ENCODE data around the gene TOMM40L.

Gene TOMM40L

DNA sequence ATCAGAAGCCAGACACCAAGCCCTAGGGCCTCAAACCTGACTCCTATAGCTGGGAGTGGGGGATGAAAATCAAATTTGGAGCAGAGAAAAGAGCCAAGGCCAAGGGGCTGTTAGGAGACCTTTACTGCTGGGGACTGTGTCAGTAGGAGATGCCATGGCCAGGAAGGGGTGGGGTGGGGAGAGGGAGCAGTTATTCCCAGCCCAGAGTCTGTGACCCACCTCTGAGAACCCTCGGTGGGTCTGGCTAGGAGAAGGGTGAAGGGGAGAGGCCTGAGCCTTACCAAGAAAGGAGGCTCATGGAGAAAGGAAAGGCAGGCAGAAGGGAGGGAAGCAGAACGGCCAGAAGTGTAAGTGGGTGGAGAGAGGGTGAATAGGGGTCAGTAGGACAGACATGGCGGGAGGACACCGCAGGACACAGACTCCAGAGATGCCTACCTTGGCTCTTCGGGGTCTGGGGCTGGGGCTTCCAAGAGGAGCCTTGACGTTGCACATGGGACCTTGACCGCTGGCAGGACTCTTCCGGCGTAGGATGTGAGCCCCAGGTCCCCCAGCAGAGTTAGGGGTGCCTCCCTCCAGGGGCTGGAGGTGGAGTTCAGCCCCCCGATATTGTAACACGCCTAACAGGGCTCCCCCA, 28.2 kb upstream of the TOMM40L start:
- no peak for DNase-seq

DNA sequence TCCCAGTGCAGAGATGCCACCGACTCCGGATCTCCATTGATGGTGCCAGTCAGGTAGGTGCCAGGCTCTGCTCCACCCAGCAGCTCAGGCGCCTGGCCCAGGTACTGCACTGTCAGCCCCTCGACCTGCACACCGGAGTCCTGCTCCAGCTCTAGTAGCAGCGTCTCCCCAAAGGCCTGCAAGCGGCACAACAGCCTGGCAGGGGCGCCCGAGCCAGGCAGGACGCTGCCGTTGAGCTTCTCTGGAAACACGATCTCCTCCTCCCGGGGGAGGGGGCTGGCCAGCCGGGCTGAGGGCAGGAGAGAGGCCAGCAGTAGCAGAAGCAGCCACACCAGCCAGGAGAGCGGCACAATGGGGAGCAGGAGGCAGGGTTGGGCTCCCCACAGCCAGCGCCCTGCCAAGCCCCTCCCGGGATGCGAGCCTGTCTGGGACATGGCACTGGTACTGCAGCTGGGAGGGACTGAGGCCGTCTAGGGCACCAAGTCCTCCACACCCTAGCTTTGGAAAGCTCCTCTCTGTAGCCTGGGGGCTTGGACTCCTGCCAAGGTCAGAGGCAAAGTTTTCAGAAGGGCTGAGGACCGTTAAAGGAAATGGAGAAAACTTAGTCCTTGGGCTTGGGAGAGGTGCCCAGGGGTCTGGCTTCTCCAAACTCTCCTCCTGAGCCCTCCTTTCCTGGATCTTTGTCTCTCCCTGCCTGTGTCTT, 27.5 kb upstream of the TOMM40L start:
- no peak for DNase-seq

DNA sequence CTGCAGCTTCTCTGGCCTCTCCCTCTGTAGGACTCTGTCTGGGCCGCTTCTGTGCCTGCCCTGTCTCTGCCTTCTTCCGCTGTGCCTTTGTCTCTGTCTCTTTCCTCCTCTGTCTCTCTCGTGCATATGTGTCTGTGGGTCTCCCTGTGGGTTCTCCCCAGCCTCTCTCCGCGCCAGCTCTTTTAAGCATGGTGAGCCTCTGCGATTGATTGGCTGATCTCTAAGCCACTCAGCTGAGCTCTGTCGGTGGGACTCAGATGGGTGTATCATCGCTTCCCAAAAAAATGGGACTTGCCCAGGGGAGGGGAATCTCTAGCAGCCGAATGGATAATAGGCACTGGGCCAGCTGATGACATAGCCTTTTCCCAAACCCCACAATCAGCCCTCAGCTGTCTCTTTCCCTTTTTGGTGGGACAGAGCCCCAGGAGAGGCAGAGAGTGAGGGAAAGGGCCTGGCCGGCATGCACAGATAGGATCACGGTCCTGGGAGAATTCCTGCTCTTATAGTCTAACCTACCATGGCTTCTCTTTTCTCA, 26.9 kb upstream of the TOMM40L start, which contains the start of gene ADAMTS4:
TSS of gene ADAMTS4 (minus strand) at position 158 of the 535 bp plus-strand sequence. CDS start 427 bp downstream, outside the sequence.
- no peak for DNase-seq

DNA sequence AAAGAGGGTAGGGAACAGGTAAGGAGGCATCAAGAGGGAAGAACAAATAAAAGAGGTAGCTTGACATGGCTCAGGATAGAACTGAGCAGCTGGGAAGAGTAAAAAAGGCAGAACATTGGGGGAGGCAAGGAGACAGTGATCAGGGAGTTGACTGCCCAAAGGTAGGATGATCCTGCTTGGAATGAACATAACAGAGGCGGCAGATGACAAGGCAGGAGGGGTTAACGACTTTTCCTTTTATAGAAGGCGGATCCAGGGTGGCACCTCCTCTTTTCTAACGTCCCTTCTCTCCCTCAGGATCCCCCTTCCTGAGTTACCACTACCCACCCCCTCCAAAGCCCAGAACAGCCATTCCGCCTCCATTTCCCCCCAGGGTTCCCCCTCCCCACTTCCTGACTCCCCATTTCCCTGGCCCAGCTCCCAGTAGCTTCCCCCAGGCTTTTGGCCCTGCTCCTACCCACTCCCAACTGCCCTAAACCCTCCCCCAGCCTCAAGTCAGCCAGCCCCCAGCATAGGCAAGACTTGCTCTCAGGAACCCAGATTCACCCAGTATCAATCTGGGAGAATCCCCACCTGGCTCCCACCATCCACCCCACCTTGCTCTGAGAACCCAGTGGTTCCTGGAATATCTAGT, 26.2 kb upstream of the TOMM40L start:
- no peak for DNase-seq

DNA sequence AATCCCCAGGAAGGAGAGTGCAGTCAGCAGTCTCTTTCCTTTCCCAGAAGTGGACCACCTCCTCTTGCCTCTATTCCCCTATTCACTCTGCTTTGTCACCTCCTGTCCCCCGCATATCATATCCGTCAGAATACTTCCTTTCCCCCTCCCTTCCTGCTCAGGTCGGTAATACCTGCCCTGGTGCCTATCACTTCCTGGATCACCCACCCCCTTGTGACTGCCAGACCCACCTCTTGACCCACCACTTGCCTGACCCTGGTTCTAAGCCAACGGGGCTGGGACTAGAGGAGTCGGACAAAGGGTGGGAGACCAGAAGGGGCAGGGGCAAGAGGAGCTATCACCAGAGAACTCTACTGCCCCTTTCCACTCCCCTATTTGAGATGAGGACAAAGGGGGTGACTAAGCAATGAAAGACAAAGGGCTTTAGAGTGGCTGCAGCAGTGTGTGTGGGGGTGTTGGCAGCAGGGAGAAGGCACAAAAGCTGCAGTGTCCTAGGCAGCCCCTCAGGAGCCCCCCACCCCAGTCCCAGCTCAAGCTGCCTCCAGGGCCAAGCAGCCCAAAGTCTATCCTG, 25.4 kb upstream of the TOMM40L start:
- DNase-seq = no peak

DNA sequence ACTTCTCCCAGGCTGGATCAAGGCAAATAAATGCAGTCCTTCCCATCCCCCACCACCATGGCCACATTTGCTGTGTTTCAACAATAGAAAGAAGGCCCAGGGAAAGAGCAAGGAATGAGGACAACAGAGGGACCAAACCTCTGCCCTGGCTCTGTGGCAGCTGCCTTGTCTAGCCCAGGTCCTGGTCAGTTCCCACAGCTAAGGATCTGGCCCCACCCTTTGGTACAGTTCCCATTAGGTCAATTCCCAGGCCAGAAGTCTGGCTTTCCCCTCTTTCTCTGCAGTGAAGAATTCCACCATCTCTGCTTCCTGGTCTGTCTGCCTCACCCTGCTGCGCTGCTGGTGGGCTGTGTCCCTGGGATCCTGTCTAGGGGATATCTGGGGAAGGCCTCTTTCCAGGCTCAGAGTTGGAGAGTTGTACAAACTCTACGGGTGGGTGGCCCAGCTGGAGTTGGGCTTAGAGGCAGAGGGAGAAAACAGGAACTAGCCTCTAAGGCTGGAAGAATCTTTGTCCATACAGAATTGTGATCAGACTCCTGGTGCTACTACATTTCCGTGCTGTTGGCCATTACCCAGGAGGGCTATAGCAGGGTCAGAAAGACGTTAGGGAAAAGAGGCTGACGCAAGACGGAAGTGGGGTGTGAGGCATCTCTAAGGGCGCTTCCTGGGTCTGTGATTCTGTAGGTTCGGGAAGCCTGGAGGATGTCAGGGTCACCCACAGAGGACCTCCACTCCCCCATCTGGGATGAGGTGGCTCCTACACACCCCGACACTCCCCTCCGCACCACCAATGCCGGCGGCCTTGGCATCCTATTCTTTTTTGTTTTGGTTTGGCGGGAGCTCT, 24.6 kb upstream of the TOMM40L start:
- no peak for DNase-seq

DNA sequence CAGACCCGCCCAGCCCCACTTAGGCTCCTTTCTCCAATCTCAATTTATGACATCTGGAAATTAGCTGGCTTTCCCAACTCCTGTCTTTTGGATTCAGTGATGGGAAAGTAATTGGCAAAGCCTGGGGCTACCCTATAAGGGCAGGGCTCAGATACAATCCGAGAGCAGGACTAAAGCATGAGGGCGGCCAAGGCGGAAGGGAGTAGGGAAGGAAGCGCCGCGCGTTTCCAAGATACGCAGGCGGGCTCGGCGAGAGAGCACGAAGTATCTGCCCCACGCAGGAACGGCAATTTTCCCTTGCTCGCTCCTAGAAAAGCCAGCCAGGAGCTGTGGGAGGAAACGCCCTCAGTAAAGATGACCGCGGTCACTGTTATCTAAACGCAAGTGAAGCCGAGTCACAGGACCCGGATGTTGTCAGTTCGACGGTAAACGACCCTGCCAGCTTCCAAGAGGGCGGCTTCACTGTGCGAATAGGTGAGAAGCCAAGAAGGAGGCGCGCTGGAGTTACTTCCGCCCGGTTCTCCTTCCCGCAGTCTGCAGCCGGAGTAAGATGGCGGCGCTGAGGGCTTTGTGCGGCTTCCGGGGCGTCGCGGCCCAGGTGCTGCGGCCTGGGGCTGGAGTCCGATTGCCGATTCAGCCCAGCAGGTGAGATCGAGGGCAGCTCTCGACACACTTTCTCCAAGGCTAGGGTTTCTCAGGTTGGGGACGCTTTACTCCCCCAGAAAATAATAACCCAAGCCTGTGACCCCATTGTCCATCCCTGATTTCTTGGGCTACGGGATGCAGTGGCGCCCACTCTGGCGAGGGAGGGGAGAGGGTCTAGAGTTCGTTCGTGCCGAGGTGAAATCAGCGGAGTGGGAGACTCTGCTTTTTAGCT, 23.8 kb upstream of the TOMM40L start, which contains the start of gene NDUFS2:
TSS of gene NDUFS2 (plus strand) at position 532 of the 877 bp plus-strand sequence. CDS start at position 551, 19 bp downstream.
- DNase-seq = peak; percentile 25

DNA sequence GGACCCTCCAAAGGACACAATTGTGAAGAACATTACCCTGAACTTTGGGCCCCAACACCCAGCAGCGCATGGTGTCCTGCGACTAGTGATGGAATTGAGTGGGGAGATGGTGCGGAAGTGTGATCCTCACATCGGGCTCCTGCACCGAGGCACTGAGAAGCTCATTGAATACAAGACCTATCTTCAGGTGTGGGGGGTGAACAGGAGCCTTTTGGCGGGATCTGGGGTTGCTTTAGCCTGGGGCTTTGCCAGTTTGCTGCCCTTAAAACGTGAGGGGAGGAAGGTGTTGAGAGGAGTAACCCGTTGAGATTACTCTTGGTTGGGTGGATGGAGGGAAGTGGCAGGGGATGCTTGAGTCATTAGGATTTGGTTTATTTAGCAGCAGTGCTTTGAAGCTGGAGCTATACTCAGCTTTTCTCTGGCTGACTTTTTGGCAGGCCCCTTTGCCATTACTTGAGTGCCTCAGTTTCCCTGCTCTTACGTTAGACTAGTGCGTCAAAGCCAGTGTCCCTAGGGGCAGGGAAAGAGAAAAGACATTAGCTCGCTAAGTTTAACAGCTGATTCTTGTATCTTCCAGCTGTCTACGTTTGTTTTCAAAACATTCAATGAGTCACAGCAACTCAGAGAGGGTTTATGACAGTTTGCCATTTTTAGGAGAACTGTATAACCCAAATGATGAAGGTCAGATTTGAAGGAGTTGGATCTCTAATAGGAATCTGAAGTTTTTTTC, 19.3 kb upstream of the TOMM40L start:
- no peak for DNase-seq

DNA sequence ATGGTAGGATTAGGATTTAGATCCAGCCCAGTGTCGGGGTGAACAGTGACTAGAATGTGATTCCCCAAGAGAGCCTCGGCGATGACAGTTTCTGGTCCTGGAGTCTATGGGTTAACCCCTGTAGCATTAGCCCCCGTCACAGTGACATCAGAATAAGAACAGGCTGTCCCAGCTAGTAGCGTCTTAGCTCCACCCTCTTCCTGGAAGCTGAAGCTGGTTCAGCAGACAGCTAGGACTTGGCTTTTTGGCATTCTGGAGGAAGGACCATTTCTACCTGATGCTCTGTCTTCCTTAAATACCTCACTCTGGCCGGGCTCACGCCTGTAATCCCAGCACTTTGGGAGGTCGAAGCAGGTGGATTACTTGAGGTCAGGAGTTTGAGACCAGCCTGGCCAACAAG, 18.7 kb upstream of the TOMM40L start:
- DNase-seq = no peak

DNA sequence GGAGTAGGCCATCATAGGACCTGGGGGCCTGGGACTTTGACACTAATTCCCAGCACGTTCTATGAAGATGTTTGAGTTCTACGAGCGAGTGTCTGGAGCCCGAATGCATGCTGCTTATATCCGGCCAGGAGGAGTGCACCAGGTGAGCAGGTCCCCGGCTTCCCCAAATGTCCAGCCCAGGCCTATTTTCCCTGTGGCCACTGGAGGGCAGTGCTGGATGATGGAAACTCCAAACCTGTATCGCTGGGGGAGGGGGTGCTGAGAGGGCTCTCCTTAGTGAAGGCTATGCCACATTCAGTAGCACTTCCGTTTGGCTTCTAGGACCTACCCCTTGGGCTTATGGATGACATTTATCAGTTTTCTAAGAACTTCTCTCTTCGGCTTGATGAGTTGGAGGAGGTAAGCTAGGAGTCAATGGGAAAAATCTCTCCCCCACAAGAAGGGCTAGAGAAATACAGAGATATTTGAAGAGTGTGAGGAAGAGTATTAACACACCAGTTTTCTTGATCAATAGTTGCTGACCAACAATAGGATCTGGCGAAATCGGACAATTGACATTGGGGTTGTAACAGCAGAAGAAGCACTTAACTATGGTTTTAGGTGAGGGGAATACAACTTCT, 16.0 kb upstream of the TOMM40L start:
- DNase-seq = no peak

DNA sequence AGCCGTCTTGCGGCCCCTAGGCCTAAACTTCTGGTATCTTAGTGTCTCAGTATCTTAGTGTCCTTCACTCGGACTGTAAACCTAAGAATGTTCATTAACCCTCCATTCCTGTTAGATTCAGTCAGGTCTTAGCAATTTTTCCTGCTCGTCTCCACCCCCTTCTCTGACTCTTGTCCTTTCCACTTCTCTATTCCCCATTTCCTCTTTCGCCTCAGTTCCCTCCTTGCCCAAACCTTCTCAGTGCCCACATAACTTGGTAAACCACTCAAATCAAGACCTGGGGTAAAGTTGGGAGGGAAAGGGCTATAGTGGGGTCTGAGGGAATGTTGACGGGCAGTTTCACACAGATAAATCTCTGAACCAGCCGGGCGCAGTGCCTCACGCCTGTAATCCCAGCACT, 11.5 kb upstream of the TOMM40L start:
- no peak for DNase-seq

DNA sequence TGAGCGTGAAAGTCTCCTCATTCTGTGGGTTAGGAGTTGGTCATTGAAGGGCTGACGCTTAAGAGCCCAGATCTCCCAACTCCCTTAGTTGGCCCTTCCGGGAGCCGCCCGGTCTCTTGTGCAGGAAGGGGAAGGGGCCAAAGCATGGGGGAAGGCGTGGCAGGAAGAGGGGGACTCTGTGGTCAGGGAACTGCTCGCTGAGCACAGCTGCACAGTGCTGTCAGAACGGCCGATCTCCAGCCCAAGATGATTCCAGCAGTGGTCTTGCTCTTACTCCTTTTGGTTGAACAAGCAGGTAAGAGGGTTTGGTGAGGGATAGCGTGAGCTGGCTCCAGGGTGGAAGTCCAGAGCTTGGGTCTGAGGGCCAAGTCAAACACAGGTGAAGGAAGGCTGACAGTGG, 10.8 kb upstream of the TOMM40L start, which contains the start of gene FCER1G:
TSS of gene FCER1G (plus strand) at position 220 of the 400 bp plus-strand sequence. CDS start at position 247, 27 bp downstream.
- DNase-seq = no peak

DNA sequence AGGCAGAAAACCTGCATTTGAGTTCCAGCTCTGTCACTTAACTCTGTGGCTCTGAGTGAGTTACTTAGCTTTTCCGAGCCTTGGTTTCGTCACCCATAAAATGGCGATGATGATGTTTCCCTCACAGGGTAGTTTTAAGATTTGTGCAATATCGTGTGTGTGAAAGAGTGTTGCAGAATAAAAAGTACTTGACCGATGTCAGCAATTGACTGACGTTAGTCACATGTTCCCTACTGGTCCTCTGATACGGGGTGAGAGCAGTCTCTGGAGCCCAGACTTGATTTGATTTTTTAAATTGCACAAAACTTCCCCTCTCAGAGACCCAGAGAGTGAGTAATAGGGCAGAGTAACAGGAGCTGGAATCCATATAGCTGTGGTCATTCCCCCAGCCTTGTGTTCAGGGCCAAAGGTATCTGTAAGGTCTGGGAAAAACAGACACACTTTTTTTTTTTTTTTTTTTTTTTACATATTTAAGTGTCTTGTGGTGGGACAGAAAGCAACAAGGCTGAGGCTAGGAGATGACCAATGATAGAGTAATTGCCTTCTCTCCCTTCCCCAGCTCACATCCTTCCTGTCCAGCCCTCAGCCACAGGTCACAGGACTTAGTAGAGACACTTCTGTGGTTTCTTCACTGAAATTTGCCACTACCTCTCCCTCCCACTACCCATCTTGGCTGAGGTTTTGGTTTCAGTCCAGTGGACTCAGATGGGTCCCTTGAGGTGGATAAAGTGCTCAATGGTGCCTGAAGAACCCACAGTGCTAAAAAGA, 8.7 kb upstream of the TOMM40L start:
- no peak for DNase-seq

DNA sequence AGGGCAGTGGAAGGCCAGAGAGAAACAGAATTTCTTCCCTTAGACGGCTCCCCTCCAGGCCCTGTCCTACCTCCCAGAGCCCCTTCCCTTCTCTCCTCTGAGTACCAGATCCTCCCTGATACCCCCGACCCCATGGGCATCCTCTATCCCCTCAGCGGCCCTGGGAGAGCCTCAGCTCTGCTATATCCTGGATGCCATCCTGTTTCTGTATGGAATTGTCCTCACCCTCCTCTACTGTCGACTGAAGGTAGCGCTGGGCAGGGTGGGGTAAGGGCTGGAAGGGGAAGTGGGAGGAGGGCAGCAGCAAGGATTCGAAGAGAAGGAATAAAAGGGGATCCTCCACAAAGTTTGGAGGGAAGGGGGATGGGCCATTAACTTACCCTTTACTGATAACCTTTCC, 8.0 kb upstream of the TOMM40L start:
- no peak for DNase-seq

DNA sequence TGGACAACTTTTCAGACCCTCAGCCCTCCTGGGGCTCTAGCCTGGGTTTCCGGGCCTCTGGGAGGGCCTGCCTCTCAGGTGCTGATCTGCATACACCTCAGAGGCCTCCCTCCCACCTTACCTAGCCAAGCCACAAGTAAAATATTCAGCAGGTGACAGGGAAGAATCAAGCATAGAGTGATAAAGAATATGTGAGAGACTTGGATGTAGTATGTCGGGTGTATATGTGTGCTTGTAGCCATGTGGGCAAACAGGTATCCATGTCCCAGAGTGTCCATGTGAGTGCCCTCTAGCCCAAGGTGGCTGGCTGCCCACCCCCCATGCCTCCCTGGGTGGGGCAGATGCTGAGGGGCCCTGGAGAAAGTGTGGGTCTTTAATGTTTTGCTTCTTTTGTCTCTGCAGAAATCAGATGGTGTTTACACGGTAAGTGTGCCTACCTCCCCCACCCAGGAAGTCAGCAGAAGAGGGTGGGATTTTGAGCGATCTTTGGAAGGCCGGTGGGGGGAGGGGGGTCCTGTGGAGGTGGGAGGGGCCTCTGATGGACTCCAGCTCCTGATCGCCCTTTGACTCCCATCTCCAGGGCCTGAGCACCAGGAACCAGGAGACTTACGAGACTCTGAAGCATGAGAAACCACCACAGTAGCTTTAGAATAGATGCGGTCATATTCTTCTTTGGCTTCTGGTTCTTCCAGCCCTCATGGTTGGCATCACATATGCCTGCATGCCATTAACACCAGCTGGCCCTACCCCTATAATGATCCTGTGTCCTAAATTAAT, 7.4 kb upstream of the TOMM40L start:
- no peak for DNase-seq

DNA sequence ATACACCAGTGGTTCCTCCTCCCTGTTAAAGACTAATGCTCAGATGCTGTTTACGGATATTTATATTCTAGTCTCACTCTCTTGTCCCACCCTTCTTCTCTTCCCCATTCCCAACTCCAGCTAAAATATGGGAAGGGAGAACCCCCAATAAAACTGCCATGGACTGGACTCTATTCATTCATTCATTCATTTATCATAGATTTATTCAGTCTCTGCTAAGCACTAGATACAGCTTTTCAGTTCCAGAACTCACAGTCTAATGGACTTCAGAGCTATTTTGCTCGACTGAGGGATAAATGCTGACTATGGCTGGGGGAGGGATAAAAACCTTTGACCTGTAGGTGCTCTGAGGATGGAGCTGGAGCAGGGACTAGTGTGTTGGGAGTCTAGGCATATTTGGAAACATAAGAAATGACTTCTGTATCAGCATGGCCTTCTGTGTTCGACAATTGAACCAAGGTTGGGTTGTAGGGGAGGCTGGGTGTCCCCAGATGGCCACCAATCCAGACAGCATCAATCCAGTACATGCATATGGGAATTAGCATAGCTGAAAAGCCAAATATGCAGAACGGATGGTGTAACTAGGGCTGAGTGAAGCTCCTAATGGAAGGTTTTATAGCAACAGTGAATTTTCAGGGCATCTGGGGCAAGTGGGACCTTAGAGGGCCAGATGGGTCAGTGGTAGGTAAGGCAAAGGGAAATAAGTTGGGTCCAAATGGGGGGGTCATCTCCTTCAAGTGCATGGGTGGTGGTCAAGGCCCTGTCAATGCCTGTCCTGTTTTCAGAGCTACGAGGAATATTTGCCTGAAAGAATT, 6.6 kb upstream of the TOMM40L start:
- no peak for DNase-seq

DNA sequence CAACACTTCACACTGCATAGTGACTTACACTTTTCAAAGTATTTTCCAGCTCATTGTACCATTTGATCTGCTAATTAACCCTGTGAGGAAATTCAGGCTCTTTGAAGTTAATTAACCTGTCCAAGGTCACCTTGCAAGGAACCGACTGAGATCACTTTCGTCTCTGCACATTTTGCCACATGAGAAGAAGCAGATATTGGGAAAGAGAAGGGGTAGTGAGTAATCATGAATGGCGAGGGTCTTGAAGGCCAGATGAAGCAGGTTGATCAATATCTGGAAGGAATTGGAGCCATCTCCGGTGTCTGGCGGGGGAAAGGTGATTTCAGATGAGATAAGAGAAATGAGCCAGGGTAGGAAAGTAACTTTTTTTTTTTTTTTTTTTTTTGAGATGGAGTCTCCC, 5.9 kb upstream of the TOMM40L start:
- DNase-seq = no peak
